Central memory CD8-positive, alpha-beta T cell (primary cell): Measurements from ENCODE around the gene NCAM1.

Experiments used
- ATAC-seq: fragments of 150-1000 bp; cut with Tn5 transposase; replicated peaks from 2 replicates; pipeline ENCODE4 v1.10.0; 2022; ENCODE audit warnings: mild to moderate bottlenecking, moderate FRiP score, moderate number of reproducible peaks; ENCODE audit not compliant: poor library complexity, severe bottlenecking; ENCODE audit errors: extremely low read depth
- DNase-seq, 2 donors: peaks; one replicate each; pipeline ENCODE4 v3.0.0; 2021; ENCODE audit warnings: low spot score in 2 of 2
- H3K27ac Mint-ChIP-seq: one replicate; pipeline ENCODE4 v1.8.0; 2022; ENCODE audit warnings: low read depth, mild to moderate bottlenecking, moderate library complexity, mixed read lengths
- H3K27me3 Mint-ChIP-seq: one replicate; pipeline ENCODE4 v1.8.0; 2022; ENCODE audit warnings: mixed read lengths
- H3K36me3 Mint-ChIP-seq: one replicate; pipeline ENCODE4 v1.8.0; 2022; ENCODE audit warnings: mild to moderate bottlenecking, moderate library complexity, mixed read lengths; ENCODE audit not compliant: insufficient read depth
- H3K4me1 Mint-ChIP-seq: one replicate; pipeline ENCODE4 v1.8.0; 2022; ENCODE audit warnings: mixed read lengths
- H3K4me3 Mint-ChIP-seq: one replicate; pipeline ENCODE4 v1.8.0; 2022; ENCODE audit warnings: mild to moderate bottlenecking, moderate library complexity, mixed read lengths
- H3K9me3 Mint-ChIP-seq: one replicate; pipeline ENCODE4 v1.8.0; 2022; ENCODE audit warnings: mixed read lengths

Gene NCAM1

GRCh38 chr11:113255096-113255495, 293.9 kb downstream of the NCAM1 start:
- H3K36me3 Mint-ChIP-seq, result no peaks in the 10 kb centered on the region
- no peak for DNase-seq
- H3K27me3 Mint-ChIP-seq, result peaks cover 2% of the 10 kb centered on the region

GRCh38 chr11:113255741-113256140, 294.5 kb downstream of the NCAM1 start:
- Mint-ChIP-seq H3K27me3 (no peaks in the 10 kb centered on the region), H3K27ac (no peak overlapping the region), H3K36me3 (no peaks in the 10 kb centered on the region), H3K4me1 (no peaks in the 10 kb centered on the region), H3K4me3 (no peak overlapping the region), H3K9me3 (no peaks in the 10 kb centered on the region)
- no peak for DNase-seq
- ATAC-seq, result no peak

More at GRCh38 chr11:113255096-113255495, 293.9 kb downstream of the NCAM1 start:
- no peak for ATAC-seq
- no peaks in the 10 kb centered on the region for H3K4me1 Mint-ChIP-seq
- H3K27ac Mint-ChIP-seq, result no peak overlapping the region
- H3K9me3 Mint-ChIP-seq, result no peaks in the 10 kb centered on the region
- H3K4me3 Mint-ChIP-seq, result no peak overlapping the region

GRCh38 chr11:113256431-113257202, 295.4 kb downstream of the NCAM1 start:
- Mint-ChIP-seq H3K36me3 (no peaks in the 10 kb centered on the region), H3K4me1 (no peaks in the 10 kb centered on the region), H3K9me3 (no peaks in the 10 kb centered on the region), H3K27me3 (no peaks in the 10 kb centered on the region), H3K4me3 (no peak overlapping the region), H3K27ac (no peak overlapping the region)
- ATAC-seq (no peak), DNase-seq (no peak)

- H3K27ac Mint-ChIP-seq, result no peak overlapping the region
- H3K9me3 Mint-ChIP-seq, result no peaks in the 10 kb centered on the region
- H3K27me3 Mint-ChIP-seq, result peaks cover 13% of the 10 kb centered on the region
- H3K4me1 Mint-ChIP-seq, result no peaks in the 10 kb centered on the region
- DNase-seq (no peak), ATAC-seq (no peak)
- H3K4me3 Mint-ChIP-seq, result no peak overlapping the region
- H3K36me3 Mint-ChIP-seq, result no peaks in the 10 kb centered on the region
Observed at GRCh38 chr11:113260096-113260425, 298.8 kb downstream of the NCAM1 start.

- Mint-ChIP-seq H3K27ac (no peak overlapping the region), H3K27me3 (peaks cover 15% of the 10 kb centered on the region), H3K4me3 (no peak overlapping the region), H3K36me3 (no peaks in the 10 kb centered on the region), H3K4me1 (no peaks in the 10 kb centered on the region), H3K9me3 (no peaks in the 10 kb centered on the region)
- no peak for DNase-seq
- no peak for ATAC-seq
Observed at GRCh38 chr11:113260541-113260940, 299.3 kb downstream of the NCAM1 start.

GRCh38 chr11:113261709-113262475, 300.7 kb downstream of the NCAM1 start:
- no peaks in the 10 kb centered on the region for H3K36me3 Mint-ChIP-seq
- ATAC-seq (no peak), DNase-seq (no peak)
- no peaks in the 10 kb centered on the region for H3K4me1 Mint-ChIP-seq
- H3K27ac Mint-ChIP-seq, result no peak overlapping the region
- no peaks in the 10 kb centered on the region for H3K9me3 Mint-ChIP-seq
- H3K4me3 Mint-ChIP-seq, result no peak overlapping the region
- peaks cover 26% of the 10 kb centered on the region for H3K27me3 Mint-ChIP-seq

- Mint-ChIP-seq H3K4me3 (no peak overlapping the region), H3K9me3 (no peaks in the 10 kb centered on the region), H3K36me3 (no peaks in the 10 kb centered on the region), H3K4me1 (no peaks in the 10 kb centered on the region), H3K27me3 (peaks cover 33% of the 10 kb centered on the region), H3K27ac (no peak overlapping the region)
- ATAC-seq (no peak), DNase-seq (no peak)
Observed at GRCh38 chr11:113262594-113262993, 301.4 kb downstream of the NCAM1 start.

- no peaks in the 10 kb centered on the region for H3K9me3 Mint-ChIP-seq
- H3K4me1 Mint-ChIP-seq, result no peaks in the 10 kb centered on the region
- H3K36me3 Mint-ChIP-seq, result no peaks in the 10 kb centered on the region
- no peak for DNase-seq
- peaks cover 35% of the 10 kb centered on the region for H3K27me3 Mint-ChIP-seq
- H3K4me3 Mint-ChIP-seq, result no peak overlapping the region
- ATAC-seq, result no peak
- no peak overlapping the region for H3K27ac Mint-ChIP-seq
Observed at GRCh38 chr11:113263458-113264259, 302.4 kb downstream of the NCAM1 start.

- Mint-ChIP-seq H3K4me3 (no peak overlapping the region), H3K4me1 (no peaks in the 10 kb centered on the region), H3K9me3 (no peaks in the 10 kb centered on the region), H3K27ac (no peak overlapping the region), H3K36me3 (no peaks in the 10 kb centered on the region), H3K27me3 (peaks cover 47% of the 10 kb centered on the region)
- ATAC-seq (no peak), DNase-seq (no peak)
Observed at GRCh38 chr11:113265362-113265761, 304.1 kb downstream of the NCAM1 start.

GRCh38 chr11:113267493-113267892, 306.3 kb downstream of the NCAM1 start:
- Mint-ChIP-seq H3K4me1 (no peaks in the 10 kb centered on the region), H3K9me3 (no peaks in the 10 kb centered on the region), H3K27me3 (peaks cover 52% of the 10 kb centered on the region), H3K4me3 (no peak overlapping the region), H3K36me3 (no peaks in the 10 kb centered on the region), H3K27ac (no peak overlapping the region)
- DNase-seq (no peak), ATAC-seq (no peak)

- Mint-ChIP-seq H3K9me3 (no peaks in the 10 kb centered on the region), H3K27me3 (peaks cover 49% of the 10 kb centered on the region), H3K4me1 (no peaks in the 10 kb centered on the region), H3K4me3 (no peak overlapping the region), H3K36me3 (no peaks in the 10 kb centered on the region), H3K27ac (no peak overlapping the region)
- DNase-seq (no peak), ATAC-seq (no peak)
Observed at GRCh38 chr11:113269096-113269495, 307.9 kb downstream of the NCAM1 start.

GRCh38 chr11:113269636-113270035, 308.4 kb downstream of the NCAM1 start:
- Mint-ChIP-seq H3K4me3 (no peak overlapping the region), H3K27me3 (peaks cover 44% of the 10 kb centered on the region), H3K4me1 (no peaks in the 10 kb centered on the region), H3K9me3 (no peaks in the 10 kb centered on the region), H3K27ac (no peak overlapping the region), H3K36me3 (no peaks in the 10 kb centered on the region)
- ATAC-seq (no peak), DNase-seq (no peak)
